Gastrocnemius medialis (tissue), 4 donors: ENCODE data around the gene MEX3C.

Experiments
- POLR2A ChIP-seq, 2 donors: fragments of 450-650 bp; IDR thresholded peaks; one replicate each; pipeline ENCODE4 v1.6.1; 2017; ENCODE audit warnings: antibody characterized with exemption in 2 of 2, mild to moderate bottlenecking in 2 of 2, moderate library complexity in 2 of 2
- TF ChIP-seq, protein P1 (sequence below), 5 experiments: fragments of 450-650 bp in 3 of 5; fragments of 200-600 bp in 2 of 5; sonication (generic) in 2 of 5; IDR thresholded peaks in 4 of 5; conservative IDR thresholded peaks in 1 of 5; 1 replicate in 4 of 5; 2 replicates in 1 of 5; pipeline ENCODE4 v1.5.1; 2016 to 2019; ENCODE audit warnings: antibody characterized with exemption in 5 of 5, mild to moderate bottlenecking in 3 of 5, moderate library complexity in 3 of 5

DNA sequence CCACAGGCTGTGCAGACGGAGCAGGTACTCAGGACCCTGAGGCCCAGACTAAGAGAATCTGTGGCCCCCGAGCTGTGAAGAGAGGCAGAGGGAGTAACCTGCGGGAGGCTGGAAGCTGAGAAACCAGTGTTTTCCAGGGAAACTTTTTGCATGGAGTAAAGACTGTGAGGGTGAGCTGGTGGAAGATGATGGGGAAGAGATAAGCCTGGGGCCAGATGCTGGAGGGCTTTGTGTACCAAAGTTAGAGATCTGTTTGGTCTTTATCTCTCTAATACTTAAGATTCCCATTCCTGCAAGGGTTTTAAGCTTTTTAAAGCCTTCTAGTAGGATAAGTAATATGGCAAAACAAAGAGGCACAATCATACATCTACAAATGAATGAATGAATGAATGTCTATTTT, 43.7 kb upstream of the MEX3C start:
- TF ChIP-seq, protein P1, sequence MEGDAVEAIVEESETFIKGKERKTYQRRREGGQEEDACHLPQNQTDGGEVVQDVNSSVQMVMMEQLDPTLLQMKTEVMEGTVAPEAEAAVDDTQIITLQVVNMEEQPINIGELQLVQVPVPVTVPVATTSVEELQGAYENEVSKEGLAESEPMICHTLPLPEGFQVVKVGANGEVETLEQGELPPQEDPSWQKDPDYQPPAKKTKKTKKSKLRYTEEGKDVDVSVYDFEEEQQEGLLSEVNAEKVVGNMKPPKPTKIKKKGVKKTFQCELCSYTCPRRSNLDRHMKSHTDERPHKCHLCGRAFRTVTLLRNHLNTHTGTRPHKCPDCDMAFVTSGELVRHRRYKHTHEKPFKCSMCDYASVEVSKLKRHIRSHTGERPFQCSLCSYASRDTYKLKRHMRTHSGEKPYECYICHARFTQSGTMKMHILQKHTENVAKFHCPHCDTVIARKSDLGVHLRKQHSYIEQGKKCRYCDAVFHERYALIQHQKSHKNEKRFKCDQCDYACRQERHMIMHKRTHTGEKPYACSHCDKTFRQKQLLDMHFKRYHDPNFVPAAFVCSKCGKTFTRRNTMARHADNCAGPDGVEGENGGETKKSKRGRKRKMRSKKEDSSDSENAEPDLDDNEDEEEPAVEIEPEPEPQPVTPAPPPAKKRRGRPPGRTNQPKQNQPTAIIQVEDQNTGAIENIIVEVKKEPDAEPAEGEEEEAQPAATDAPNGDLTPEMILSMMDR (IDR thresholded peaks at IDR 0.05 in 4 of 5, conservative IDR thresholded peaks at IDR 0.05 in 1 of 5) = no peak
- TF ChIP-seq POLR2A (IDR thresholded peaks at IDR 0.05) = no peak
